Smooth muscle cell (in vitro differentiated cells): ENCODE measurements around the gene HNF4A. TPM values are rescaled to one million over a fixed set of nuclear protein-coding genes. Genes with fewer than 3 reads are reported as not detected.

ENCODE experiments used
- DNase-seq: peaks from one replicate; lab custom pipeline; 2025; ENCODE audit not compliant: unreplicated experiment; lab: John Stamatoyannopoulos, UW
- H2AFZ ChIP-seq: fragments of 200-600 bp; sonication (generic); 2 replicates; pipeline ENCODE4 v1.6.0; 2016; ENCODE audit warnings: antibody characterized with exemption, low read depth, mild to moderate bottlenecking
- H3F3A ChIP-seq: fragments of 200-600 bp; sonication (generic); 2 replicates; pipeline ENCODE4 v1.6.0; 2017; ENCODE audit warnings: antibody characterized with exemption, low read depth
- H3K27ac ChIP-seq: fragments of 200-600 bp; sonication (generic); 2 replicates; pipeline ENCODE4 v1.5.1; 2016; ENCODE audit warnings: low read depth, mild to moderate bottlenecking
- H3K27me3 ChIP-seq: fragments of 200-600 bp; sonication (generic); 2 replicates; pipeline ENCODE4 v1.6.1; 2016; ENCODE audit warnings: low read depth, mild to moderate bottlenecking
- H3K36me3 ChIP-seq: fragments of 200-600 bp; sonication (generic); 2 replicates; pipeline ENCODE4 v1.5.1; 2016; ENCODE audit warnings: low read depth
- H3K4me1 ChIP-seq: fragments of 200-600 bp; sonication (generic); 2 replicates; pipeline ENCODE4 v1.5.1; 2016; ENCODE audit warnings: low read depth
- H3K4me2 ChIP-seq: fragments of 200-600 bp; sonication (generic); 2 replicates; pipeline ENCODE4 v1.6.0; 2016; ENCODE audit warnings: mild to moderate bottlenecking
- H3K4me3 ChIP-seq: fragments of 200-600 bp; sonication (generic); 2 replicates; pipeline ENCODE4 v1.5.1; 2016; ENCODE audit warnings: mild to moderate bottlenecking
- H3K79me2 ChIP-seq: fragments of 200-600 bp; sonication (generic); 2 replicates; pipeline ENCODE4 v1.6.0; 2016; ENCODE audit warnings: low read depth, mild to moderate bottlenecking
- H3K9ac ChIP-seq: fragments of 200-600 bp; sonication (generic); 2 replicates; pipeline ENCODE4 v1.6.0; 2016; ENCODE audit warnings: low read depth
- H3K9me3 ChIP-seq: fragments of 200-600 bp; sonication (generic); replicated peaks from 2 replicates; pipeline ENCODE4 v1.5.1; 2016; ENCODE audit warnings: low read depth
- H4K20me1 ChIP-seq: fragments of 200-600 bp; sonication (generic); 2 replicates; pipeline ENCODE4 v1.6.0; 2016; ENCODE audit warnings: low read depth
- CTCF ChIP-seq: fragments of 200-600 bp; sonication (generic); IDR thresholded peaks from 2 replicates; pipeline ENCODE4 v1.5.1; 2017; ENCODE audit warnings: borderline replicate concordance, mild to moderate bottlenecking, antibody characterized with exemption; ENCODE audit not compliant: insufficient read depth, poor library complexity, severe bottlenecking
- WGBS: methylation state at CpG from one replicate; pipeline ENCODE4 v1.1.7; 2016; ENCODE audit warnings: low lambda C conversion rate; 5-methylcytosine and 5-hydroxymethylcytosine counted together
- polyA plus RNA-seq: library from polyadenylated mRNA; unstranded; fragments of >200 nt; fragmentation: Nextera tagmentation; extraction: Ambion mirVana; gene quantifications from 2 replicates; pipeline ENCODE4 v1.2.1, GENCODE V29; 2016
- total RNA-seq: library from RNA; depleted of rRNA; stranded (reverse); fragments of >200 nt; gene quantifications from 2 replicates; pipeline ENCODE4 v1.2.3, GENCODE V29; 2014

HNF4A gene
- total and polyA plus RNA-seq, 2 experiments from 2014 or later, result not detected

- H3K36me3 ChIP-seq, result no peaks in the 10 kb centered on the region
- TF ChIP-seq CTCF, result no peak
- H3K4me3 ChIP-seq, result no peak overlapping the region
- peaks cover 7% of the 10 kb centered on the region for H3K79me2 ChIP-seq
- no peaks in the 10 kb centered on the region for H4K20me1 ChIP-seq
- H3K4me1 ChIP-seq, result peaks cover 4% of the 10 kb centered on the region
- H3K27me3 ChIP-seq, result no peaks in the 10 kb centered on the region
- 92% methylated on average over 6 of the region's 6 CpGs for WGBS
- H2AFZ ChIP-seq, result no peak overlapping the region
- no peak for DNase-seq
- H3K4me2 ChIP-seq, result no peak overlapping the region
- no peaks in the 10 kb centered on the region for H3K9me3 ChIP-seq
- H3K27ac ChIP-seq, result no peak overlapping the region
- H3K9ac ChIP-seq, result no peak overlapping the region
- no peaks in the 10 kb centered on the region for H3F3A ChIP-seq
Observed at GRCh38 chr20:44478206-44478605, 122.7 kb downstream of the HNF4A start.

GRCh38 chr20:44479643-44480042 is 124.1 kb downstream of the HNF4A start:
- no peak for TF ChIP-seq CTCF
- peaks cover 4% of the 10 kb centered on the region for H3K4me1 ChIP-seq
- WGBS, result 93% methylated on average over 5 of the region's 5 CpGs
- H3K4me3 ChIP-seq, result no peak overlapping the region
- no peak overlapping the region for H2AFZ ChIP-seq
- no peaks in the 10 kb centered on the region for H3K9me3 ChIP-seq
- H3F3A ChIP-seq, result no peaks in the 10 kb centered on the region
- no peaks in the 10 kb centered on the region for H3K27me3 ChIP-seq
- peaks cover 9% of the 10 kb centered on the region for H3K36me3 ChIP-seq
- peaks cover 7% of the 10 kb centered on the region for H3K79me2 ChIP-seq
- no peak for DNase-seq
- H3K4me2 ChIP-seq, result no peak overlapping the region
- no peaks in the 10 kb centered on the region for H4K20me1 ChIP-seq
- H3K9ac ChIP-seq, result no peak overlapping the region
- H3K27ac ChIP-seq, result no peak overlapping the region

GRCh38 chr20:44480097-44480496 is 124.6 kb downstream of the HNF4A start:
- Histone ChIP-seq H2AFZ (no peak overlapping the region), H3K4me1 (peaks cover 4% of the 10 kb centered on the region), H3K9me3 (no peaks in the 10 kb centered on the region), H3K27me3 (no peaks in the 10 kb centered on the region), H3K79me2 (peaks cover 7% of the 10 kb centered on the region), H3K4me3 (no peak overlapping the region), H3F3A (no peaks in the 10 kb centered on the region), H4K20me1 (no peaks in the 10 kb centered on the region), H3K36me3 (peaks cover 9% of the 10 kb centered on the region), H3K4me2 (no peak overlapping the region), H3K27ac (no peak overlapping the region), H3K9ac (no peak overlapping the region)
- 98% methylated on average over 18 of the region's 18 CpGs for WGBS
- TF ChIP-seq CTCF, result no peak
- DNase-seq, result no peak

GRCh38 chr20:44481719-44482416 is 126.4 kb downstream of the HNF4A start:
- DNase-seq, result no peak

More at GRCh38 chr20:44481719-44482416, 126.4 kb downstream of the HNF4A start:
- no peaks in the 10 kb centered on the region for H3K4me1 ChIP-seq
- peaks cover 9% of the 10 kb centered on the region for H3K36me3 ChIP-seq
- no peak overlapping the region for H3K4me3 ChIP-seq
- H3K27ac ChIP-seq, result no peak overlapping the region
- peaks cover 2% of the 10 kb centered on the region for H3F3A ChIP-seq
- no peak overlapping the region for H3K9ac ChIP-seq
- no peaks in the 10 kb centered on the region for H3K27me3 ChIP-seq
- H2AFZ ChIP-seq, result no peak overlapping the region
- no peak for TF ChIP-seq CTCF
- WGBS, result 95% methylated on average over 5 of the region's 6 CpGs
- no peak overlapping the region for H3K4me2 ChIP-seq
- no peaks in the 10 kb centered on the region for H3K79me2 ChIP-seq
- H4K20me1 ChIP-seq, result no peaks in the 10 kb centered on the region
- H3K9me3 ChIP-seq, result no peaks in the 10 kb centered on the region
